ENCODE results near the gene CPHXL.

The CPHXL gene

DNA sequence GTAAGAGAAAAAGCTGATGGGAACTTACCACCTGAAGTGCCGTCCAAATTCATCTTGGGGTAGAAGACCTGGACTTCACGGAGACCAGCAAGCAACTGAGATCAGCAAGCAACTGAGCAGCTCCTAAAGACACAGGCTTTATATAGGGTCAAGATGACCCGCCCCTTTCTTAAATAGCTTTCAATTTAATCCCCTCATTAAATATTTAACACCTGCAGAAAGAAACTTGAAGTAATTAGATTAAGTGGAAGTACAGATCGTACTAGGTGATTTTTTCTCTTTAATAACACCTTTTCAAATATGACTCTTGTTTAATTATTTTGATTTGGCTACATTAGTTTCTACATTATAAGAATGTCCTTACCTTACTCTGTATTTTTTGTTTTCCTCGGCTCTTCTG lies at the start of gene CPHXL:
TSS of gene CPHXL (minus strand) at position 101 of the 400 bp plus-strand sequence. CDS start at position 53, 48 bp downstream.
- no peak for DNase-seq

DNA sequence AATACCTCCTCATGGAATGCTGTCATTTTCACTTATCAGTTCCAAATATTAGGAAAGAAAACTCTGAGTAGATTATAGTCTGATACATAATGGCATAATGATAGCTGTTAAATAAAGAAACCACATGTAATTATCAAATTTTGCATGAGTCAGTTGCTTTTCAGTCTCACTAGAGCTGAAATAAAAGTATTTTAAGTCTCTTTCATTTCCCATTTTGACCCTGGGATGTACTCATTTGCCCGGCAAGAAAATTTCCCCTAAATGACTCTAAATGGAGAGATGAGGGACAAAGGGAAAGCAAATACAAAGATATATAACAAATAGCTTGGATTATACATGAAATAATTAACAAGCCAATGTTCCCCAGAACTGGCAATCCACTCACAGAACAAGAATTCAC lies 47.9 kb upstream of the CPHXL start:
- DNase-seq: no peak

DNA sequence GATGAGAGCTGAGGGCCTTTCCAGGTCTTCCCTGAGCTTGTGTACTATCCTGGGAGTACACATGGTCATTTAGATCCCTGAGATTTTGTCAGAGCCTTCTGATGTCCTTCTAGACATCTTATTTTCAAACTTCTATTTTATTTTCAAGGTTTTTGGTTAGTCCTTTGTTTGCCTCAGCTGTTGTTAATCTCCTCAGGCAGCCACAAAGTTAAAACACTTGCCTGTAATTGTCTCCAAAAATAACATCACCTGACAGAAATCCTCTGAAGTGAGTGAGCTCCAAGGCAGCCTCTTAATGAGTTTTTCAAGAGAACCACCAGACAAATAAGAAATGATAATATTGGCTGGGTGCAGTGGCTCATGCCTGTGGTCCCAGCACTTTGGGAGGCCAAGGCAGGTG lies 43.8 kb upstream of the CPHXL start:
- no peak for DNase-seq

DNA sequence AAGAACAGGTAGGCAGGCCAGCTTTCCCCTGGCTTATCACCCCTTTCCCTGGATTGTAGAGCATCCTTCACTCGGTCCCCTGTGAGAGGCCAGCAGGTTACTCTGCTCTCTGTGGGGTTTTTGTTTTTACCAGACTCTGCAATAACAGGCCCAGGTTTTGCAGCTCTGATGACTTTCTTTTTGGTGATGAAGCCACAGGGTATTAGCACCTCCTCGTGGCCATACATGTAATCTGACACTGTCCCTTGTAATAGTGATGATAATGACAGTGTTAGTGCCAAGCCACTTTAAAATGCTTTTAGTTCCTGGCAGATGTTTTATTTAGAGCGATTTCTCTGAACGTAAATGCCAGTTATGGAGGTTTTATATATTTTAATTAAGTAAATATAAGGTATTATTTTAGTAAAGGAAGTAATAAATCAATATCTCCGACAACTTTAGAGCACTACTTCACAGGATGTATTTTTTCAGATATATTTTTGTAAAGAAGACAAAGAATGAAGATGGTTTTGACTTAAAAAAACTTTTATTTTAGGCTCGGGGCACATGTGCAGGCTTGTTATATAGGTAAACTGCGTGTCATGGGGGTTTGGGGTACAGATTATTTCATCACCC lies 38.0 kb upstream of the CPHXL start:
- peak; percentile 39 for DNase-seq

DNA sequence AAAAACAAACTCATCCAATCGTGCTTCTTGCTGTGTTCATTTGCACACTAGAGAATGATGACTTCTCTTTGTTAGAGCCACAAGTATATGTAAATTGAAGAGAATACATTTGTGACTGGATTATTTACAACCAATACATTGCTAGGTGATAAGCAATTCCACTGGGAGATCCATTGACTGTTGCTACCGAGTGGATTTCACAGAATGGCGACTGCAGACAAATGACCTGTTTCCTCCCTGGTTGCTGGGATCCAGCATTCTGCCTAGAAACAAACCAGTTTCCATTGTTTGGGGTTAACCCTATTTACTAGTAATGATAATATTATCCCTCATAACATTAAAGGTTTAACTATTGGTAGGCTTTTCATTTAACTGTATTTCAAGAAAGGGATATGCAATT lies 36.9 kb upstream of the CPHXL start:
- no peak for DNase-seq

DNA sequence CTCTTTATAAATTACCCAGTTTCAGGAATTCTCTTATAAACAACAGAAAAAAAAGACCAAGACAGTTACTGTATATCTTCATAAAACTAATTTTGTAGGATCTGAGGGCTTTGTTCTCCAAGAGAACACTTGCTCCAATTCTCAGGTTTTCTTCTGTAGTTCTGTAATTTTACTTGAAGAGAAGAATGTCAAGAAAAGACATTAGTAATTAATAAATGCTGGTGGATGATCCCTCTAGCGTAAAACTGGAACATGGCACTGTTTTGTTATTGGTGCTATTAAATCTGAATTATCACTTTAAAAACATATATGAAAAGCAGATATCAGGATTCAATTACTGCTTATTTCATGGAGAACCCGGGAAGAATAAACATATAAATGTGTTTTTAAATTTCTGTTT lies 36.5 kb upstream of the CPHXL start:
- DNase-seq: no peak

DNA sequence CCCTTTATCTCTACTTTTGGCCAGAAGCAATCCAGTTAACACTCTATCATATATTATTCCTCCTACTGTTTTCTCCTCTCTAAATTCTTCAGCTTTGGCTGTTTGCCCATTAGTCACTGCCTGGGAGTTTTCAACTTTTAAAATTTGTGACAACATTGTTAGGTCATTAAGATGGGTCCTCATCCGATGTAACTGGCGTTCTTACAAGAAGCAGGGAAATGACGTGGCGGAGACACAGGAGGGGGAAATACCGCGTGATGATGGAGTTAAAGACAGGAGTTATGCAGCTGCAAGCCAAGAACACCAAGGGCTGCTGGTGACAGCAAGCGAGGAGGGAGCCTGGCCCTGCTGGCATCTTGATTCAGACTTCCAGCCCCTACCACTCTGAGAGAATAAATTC lies 34.8 kb upstream of the CPHXL start:
- DNase-seq: no peak

DNA sequence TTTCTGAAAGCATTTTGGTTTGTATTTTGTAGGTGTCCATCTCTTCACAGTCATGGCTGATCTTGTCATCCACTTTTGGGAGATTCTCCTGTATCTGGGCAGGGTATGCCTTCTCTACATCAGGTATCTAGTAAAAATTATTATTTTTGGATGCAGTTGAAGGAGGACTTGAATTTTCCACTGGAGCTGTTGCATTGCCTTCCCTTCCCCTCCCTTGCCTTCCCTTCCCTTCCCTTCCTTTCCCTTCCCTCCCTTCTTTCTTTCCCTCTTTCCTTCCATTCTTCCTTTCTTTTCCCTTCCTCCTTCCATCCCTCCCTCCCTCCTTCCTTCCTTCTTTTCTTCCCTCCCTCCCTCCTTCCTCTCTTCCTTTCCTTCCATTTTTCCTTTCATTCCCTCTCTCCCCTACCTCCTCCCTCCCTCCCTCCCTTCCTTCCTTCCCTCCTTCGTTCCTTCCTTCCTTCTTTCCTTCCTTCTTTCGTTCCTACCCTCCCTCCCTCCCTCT lies 33.8 kb upstream of the CPHXL start:
- DNase-seq: no peak

DNA sequence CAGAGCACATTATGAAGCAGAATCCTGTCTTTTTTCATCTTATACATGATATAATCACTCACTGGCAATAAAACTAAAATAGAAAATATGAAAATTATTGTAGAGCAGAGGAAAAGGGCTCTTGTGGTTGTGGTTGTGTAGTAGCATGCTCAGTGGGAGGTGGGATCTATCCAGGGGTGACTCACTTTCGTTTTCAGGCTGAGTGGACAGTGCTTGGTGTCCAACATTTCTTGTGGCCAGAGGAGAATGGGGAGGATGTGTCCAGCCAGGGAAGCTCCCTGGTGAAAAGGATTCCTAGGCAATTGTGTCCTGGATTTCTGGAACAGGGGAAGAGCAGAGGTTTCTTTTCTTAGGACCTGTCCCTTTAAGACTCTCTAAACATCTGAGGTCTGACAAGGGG lies 31.9 kb upstream of the CPHXL start:
- no peak for DNase-seq

DNA sequence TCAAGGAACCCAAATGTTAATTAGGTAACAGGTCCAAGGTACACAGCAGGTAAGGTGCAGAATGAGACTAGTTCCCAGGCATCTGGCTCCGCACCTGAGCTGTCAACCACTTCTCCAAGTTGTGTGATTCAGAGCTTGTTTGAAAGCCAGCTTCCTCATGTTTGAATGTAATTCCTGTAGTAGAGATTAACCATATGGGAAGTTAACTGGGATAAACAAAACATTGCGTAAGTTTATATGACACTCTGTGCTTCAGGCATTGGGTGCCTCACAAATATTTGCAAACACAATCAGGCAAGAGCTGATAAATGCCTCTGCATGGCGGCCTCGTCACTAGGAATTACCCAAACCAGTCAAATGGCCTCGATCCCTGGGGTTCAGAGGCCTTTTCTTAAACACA lies 27.9 kb upstream of the CPHXL start:
- no peak for DNase-seq

DNA sequence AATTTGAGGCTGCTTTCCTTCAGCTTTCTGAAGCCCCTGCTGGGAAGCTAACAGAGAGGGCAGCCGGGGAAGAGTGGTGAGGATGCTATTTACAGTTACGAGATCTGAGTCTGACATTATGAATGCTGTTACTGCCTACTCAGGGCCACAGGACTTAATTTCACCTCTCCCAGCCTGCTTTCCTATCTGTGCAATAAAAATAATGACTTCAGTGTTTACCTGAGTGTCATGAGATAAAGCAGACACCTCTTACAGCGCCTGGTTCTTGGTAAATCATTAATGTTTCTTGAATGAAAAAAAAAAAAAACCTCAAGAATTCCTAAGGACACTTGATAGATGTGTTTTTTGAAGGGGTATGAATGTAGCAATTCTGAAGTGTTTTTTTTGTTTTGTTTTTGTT lies 24.2 kb upstream of the CPHXL start:
- no peak for DNase-seq

DNA sequence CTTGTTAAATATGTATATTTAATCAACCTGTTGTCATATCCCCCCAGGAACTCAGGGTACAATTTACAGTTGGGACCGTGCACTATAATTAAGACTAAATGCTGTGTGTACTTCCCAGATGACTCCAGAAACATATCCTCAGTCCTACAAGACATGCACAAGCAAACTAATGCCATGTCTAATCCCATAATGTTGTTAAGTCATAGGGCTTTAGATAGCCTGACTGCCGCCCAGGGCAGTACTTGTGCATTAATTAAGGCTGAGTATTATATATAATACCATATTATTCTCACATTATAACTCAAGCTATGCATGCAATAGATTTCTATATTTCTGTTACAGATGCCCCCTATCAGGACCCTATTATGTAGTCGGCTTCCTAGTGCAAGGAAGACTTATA lies 20.1 kb upstream of the CPHXL start:
- DNase-seq: no peak

DNA sequence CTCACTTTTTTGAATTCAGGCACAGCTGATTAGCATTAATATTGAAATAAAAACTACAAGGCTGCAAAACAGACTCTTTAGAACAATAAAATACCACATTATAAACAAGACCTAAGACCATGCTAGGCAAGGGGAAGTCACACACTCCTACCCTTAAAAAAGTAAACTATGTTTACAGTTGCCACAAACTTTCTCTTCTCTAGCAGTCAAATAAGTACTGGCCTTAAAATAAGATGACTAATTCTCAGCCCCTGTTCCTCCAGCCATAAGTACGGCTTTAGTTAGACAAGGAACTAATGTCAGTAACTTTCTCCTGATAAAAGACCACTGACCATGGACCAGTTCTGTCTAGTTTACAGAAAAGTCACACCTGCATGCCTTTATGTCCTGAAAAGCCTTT lies 19.5 kb upstream of the CPHXL start:
- no peak for DNase-seq

DNA sequence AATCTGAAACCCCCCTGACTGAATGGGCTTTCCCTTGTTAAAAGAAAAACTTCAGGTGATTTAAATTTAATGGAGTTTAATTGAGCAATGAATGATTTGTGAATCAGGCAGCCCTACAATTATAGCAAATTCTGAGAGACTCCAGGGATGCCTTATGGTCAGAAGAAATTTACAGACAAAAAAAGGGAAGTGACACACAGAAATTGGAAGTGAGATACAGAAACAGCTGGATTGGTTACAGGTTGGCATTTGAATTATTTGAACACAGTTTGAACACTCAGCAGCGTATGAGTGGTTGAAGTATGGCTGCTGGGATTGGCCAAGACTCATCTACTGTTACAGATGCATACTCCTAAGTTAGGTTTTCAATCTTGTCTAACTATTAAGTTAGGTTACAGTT lies 19.0 kb upstream of the CPHXL start:
- DNase-seq: no peak

DNA sequence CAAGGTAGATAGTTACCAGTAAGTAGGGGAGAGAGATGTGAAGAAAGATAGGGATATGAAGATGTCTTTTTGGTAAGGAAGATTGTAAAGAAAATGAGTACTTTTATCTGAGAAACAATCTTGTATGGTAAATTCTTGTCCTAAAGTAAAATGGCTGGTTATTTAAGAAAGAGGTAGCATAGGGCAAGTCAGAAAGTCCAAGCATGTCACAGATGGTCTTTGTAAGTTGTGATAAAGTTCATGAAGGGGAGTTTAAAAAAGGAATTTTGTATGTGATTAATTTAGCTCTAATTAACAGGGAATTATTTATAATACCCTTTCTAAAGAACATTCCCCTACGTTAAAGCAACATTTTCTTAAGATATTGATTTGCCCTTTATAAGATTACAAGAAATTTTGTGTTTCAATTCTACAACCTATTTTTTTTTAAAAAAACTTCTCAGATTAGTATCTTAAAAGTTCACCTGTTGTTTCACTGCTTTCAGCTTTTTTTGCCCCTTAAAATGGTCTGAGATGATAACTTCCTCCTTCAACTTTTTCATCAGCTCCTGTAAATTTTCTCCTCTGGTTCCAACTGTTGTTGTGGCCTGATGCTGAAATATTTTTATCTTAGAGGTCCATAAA lies 16.2 kb upstream of the CPHXL start:
- no peak for DNase-seq

DNA sequence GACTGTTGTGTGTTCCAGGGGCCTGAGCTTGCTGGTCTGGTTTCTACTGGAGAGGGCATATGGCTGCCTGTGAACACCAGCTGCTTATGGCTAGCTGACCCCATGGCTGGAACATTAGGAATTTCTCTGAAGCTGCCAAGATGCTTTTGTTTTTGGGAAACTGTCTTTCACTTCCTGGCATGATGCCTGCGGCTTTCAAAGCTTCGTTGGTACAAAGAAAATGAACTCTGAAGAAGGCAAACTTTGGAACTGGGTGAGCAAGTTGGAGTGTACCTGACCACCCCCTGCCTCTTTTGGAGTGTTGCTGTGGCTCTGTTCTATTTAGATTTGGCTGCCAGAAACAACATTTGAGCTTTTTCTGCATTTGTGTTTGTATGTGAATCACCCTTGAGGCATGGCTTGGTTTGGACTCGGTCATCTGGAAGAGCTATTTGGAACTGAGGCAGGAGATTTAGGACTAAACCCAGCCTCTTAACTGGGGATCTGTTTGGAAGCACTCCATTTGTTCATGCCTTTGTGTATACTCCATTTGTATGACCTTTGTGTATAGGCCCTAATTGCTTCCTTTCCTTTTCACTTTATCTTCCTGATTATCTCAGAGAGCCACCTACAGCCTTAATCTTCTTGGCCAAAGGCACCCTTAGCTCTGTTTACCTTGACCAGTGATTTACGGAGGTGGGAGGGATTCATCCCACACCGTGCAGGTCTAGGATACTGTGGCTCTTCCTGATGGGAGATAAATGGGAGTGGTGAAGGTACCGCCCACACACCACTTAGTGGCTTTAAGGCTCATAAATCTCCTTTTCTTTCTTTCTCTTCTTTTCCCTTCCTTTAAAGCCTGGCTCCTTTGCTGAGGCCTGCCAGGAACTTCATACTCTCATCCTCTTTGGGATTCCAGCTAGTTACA lies 7.3 kb upstream of the CPHXL start:
- DNase-seq: no peak

DNA sequence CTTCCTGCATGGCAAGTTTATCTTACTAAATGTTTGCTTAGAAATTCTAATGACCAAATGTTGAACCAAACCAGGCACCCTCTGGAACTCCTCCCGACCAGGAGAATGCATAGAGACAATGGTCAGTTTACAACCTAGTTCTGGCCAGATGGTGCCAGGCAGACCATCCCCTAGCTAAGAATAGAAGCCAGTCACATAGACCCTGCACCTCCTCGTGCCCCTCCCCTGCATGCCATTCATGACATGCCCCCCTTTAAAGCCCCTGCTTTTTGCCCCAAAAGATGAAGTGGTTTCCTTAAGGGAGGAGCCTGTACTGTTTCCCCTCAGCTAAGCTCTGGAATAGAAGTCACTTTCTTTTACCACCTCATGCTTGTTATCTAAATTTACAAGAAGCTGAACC lies 6.6 kb upstream of the CPHXL start:
- no peak for DNase-seq

DNA sequence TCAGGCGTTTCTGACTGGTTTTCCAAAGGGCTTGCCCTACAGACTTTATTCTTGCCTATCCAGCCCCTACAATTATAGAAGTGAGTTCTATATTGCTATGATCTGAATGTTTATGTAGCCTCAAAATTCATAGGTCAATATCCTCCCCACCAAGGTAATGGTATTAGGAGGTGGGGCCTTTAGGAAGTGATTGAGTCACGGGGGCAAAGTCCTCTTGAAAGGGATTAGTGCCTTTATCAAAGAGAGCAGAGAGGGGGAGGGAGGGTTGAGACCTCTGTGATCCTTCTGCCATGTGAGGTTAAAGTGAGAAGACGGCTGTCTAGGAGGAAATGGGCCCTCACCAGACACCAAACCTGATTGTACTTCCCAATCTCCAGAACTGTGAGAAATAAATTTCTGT lies 931 bp upstream of the CPHXL start:
- DNase-seq: no peak

DNA sequence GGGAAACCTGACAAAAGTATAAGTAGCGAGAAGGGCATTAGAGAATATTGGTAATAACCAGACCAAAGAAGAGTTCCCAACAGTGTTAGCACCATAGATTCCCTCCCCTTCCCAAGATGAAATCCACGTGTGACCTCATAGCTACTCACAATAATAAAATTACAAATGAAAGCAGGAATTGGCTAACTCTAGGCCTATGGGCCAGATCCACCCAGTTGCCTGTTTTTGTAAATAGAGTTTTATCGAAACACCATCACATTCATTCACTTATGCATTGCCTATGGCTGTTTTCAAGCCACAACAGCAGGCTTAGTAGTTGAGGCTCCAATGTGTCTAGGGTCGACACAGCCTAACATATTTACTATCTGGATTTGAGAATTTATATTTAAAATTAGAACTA lies 7.8 kb downstream of the CPHXL start:
- DNase-seq: no peak

DNA sequence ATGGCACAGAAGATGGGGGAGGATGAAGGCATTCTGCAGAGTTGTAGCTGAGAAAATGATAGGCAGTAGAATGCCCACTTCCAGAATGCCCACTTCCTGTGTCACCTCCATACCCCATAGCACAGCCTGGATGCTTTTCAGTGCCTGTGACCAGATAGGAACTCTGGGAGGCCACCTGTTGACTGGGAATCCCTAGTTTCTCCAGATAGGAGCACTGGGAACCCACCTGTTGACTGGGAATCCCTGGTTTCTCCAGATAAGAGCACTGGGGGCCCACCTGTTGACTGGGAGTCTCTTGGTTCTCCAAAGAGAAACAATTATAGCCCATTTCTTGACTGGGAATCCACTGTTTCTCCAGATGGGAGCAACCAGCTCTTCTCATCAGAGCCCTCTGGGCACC lies 11.6 kb downstream of the CPHXL start:
- no peak for DNase-seq

DNA sequence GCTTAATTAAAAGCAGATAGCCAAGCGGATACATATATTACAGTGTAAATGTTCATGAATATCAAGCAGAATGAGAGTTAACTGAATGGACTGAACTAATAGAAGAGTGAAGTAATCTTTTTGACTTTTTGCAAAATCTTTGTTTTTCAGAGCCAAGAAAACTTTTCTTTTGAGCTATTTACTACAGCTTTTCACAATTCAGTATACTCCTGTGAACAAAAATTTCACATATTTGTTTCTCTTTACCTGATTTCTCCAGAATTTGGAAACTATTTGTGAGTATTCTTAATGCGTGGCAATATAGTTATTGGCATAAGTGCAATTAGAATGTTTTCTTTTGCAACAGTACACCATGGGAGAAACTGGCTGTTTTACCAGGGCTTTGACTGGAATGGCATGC lies 15.9 kb downstream of the CPHXL start:
- DNase-seq: no peak

DNA sequence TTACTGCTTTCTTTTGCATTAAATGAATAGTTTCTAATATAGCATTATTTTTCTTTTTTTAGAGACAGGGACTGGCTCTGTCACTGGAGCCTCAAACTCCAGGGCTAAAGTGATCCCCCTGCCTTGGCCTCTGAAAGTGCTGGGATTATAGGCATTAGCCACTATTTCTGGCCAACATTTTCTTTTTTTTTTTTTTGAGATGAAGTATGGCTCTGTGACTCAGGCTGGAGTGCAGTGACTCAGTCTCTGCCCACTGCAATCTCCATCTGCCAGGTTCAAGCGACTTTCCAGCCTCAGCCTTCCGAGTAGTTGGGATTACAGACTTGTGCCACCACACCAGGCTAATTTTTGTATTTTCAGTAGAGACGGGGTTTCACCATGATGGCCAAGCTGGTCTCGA lies 23.0 kb downstream of the CPHXL start:
- no peak for DNase-seq

DNA sequence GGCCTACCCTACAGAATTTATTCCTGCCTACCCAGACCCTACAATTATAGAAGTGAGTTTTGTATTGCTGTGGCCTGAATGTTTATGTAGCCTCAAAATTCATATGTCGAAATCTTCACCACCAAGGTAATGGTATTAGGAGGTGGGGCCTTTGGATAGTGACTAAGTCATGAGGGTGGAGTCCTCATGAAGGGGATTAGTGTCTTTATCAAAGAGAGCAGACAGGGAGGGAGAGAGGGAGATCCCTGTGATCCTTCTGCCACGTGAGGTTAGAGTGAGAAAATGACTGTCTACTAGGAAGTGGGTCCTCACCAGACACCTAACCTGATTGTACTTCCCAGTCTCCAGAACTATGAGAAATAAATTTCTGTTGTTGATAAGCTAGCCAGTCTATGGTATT lies 24.0 kb downstream of the CPHXL start:
- no peak for DNase-seq

DNA sequence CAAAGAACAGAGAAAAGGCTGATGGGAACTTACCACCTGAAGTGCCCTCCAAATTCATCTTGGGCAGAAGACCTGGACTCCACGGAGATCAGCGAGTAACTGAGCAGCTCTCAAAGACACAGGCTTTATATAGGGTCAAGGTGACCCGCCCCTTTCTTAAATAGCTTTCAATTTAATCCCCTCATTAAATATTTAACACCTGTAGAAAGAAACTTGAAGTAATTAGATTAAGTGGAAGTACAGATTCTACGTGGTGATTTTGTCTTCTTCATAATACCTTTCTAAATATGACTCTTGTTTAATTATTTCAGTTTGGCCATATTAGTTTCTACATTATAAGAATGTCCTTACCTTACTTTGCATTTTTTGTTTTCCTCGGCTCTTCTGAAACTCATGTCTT lies 24.9 kb downstream of the CPHXL start, which contains the start of gene DUXB:
TSS of gene DUXB (minus strand) at position 101 of the 400 bp plus-strand sequence. CDS start at position 58, 43 bp downstream.
- DNase-seq: no peak
